Right renal cortex interstitium (tissue), 3 donors: ENCODE measurements around the gene PROCR. TPM values are rescaled to one million over a fixed set of nuclear protein-coding genes. Genes with fewer than 3 reads are reported as not detected.
"Not testable (repeated sequence)": the region's sequence is repeated elsewhere in the genome, so short reads cannot be mapped to it uniquely, and the experiment has no call there.

ENCODE experiments used
- DNase-seq, 3 donors: peaks; one replicate each; pipeline ENCODE4 v3.0.0-alpha.2; 2013; ENCODE audit warnings: low read depth in 3 of 3, low spot score in 2 of 3
- polyA plus RNA-seq, 3 donors: library from polyadenylated mRNA; unstranded; fragments of 120-200 nt; gene quantifications; one replicate each; pipeline ENCODE4 v1.2.1, GENCODE V29; 2013; ENCODE audit not compliant: insufficient read length in 3 of 3

The PROCR gene
- polyA plus RNA-seq, 3 donors: 7.2 to 9.1 (median 8.8) TPM

GRCh38 chr20:35164531-35164930 lies 7.3 kb upstream of the PROCR start:
- DNase-seq: not testable (repeated sequence)

GRCh38 chr20:35165221-35166185 lies 6.4 kb upstream of the PROCR start:
- no peak for DNase-seq

- DNase-seq: no peak
These were observed 5.5 kb upstream of the PROCR start for GRCh38 chr20:35166242-35166830.

- DNase-seq: no peak
These were observed 4.1 kb upstream of the PROCR start for GRCh38 chr20:35167787-35168186.

GRCh38 chr20:35168701-35169409 lies 3.0 kb upstream of the PROCR start:
- DNase-seq: not testable (repeated sequence)

- no peak for DNase-seq
These were observed 477 bp upstream of the PROCR start for GRCh38 chr20:35171438-35171752.

GRCh38 chr20:35172434-35172806 lies 548 bp downstream of the PROCR start:
- no peak for DNase-seq

GRCh38 chr20:35173576-35174192 lies 1.8 kb downstream of the PROCR start:
- no peak for DNase-seq

GRCh38 chr20:35174458-35175216 lies 2.8 kb downstream of the PROCR start:
- DNase-seq: no peak

- DNase-seq: no peak
These were observed 4.3 kb downstream of the PROCR start for GRCh38 chr20:35176132-35176531.

GRCh38 chr20:35179292-35180212 lies 7.7 kb downstream of the PROCR start:
- DNase-seq: no peak

GRCh38 chr20:35180266-35180665 lies 8.4 kb downstream of the PROCR start:
- DNase-seq: no peak

- DNase-seq: no peak
These were observed 9.9 kb downstream of the PROCR start for GRCh38 chr20:35181731-35182130.

GRCh38 chr20:35186691-35187289 lies 14.9 kb downstream of the PROCR start:
- DNase-seq: not testable (repeated sequence)

GRCh38 chr20:35187584-35188190 lies 15.8 kb downstream of the PROCR start:
- no peak for DNase-seq

- DNase-seq: not testable (repeated sequence)
These were observed 17.4 kb downstream of the PROCR start for GRCh38 chr20:35189223-35189622.

GRCh38 chr20:35190556-35190955 lies 18.7 kb downstream of the PROCR start:
- no peak for DNase-seq

- DNase-seq: no peak
These were observed 19.7 kb downstream of the PROCR start for GRCh38 chr20:35191419-35192117.
